ENCODE measurements around the gene SIAH2.

SIAH2 gene

GRCh38 chr3:150734795-150735119 lies 28.2 kb downstream of the SIAH2 start:
- TF ChIP-seq CTCF (IDR thresholded peaks at IDR 0.05), result no peak
- DNase-seq, result no peak
- H3K36me3 Mint-ChIP-seq (ENCODE audit: low read depth), result no peaks in the 10 kb centered on the region
- H3K9me3 Mint-ChIP-seq, result no peaks in the 10 kb centered on the region
- H3K27ac Mint-ChIP-seq, result no peak overlapping the region
- no peak overlapping the region for H3K4me3 Mint-ChIP-seq
- peaks cover 3% of the 10 kb centered on the region for H3K27me3 Mint-ChIP-seq (ENCODE audit: low read depth, poor library complexity)
- H3K4me1 Mint-ChIP-seq, result peaks cover 10% of the 10 kb centered on the region

GRCh38 chr3:150733936-150734794 lies 28.8 kb downstream of the SIAH2 start:
- Mint-ChIP-seq H3K4me1 (peaks cover 10% of the 10 kb centered on the region), H3K27me3 (ENCODE audit: low read depth, poor library complexity) (peaks cover 3% of the 10 kb centered on the region), H3K36me3 (ENCODE audit: low read depth) (no peaks in the 10 kb centered on the region), H3K27ac (peak overlapping the region; percentile 7), H3K4me3 (no peak overlapping the region), H3K9me3 (no peaks in the 10 kb centered on the region)
- no peak for DNase-seq
- no peak for TF ChIP-seq CTCF (IDR thresholded peaks at IDR 0.05)

GRCh38 chr3:150733373-150733935 lies 29.5 kb downstream of the SIAH2 start:
- H3K4me1 Mint-ChIP-seq, result peaks cover 10% of the 10 kb centered on the region
- no peak for TF ChIP-seq CTCF (IDR thresholded peaks at IDR 0.05)
- H3K4me3 Mint-ChIP-seq, result no peak overlapping the region
- DNase-seq, result no peak
- H3K27ac Mint-ChIP-seq, result peak overlapping the region; percentile 7
- H3K9me3 Mint-ChIP-seq, result no peaks in the 10 kb centered on the region
- H3K36me3 Mint-ChIP-seq (ENCODE audit: low read depth), result no peaks in the 10 kb centered on the region
- H3K27me3 Mint-ChIP-seq (ENCODE audit: low read depth, poor library complexity), result peaks cover 3% of the 10 kb centered on the region

- Mint-ChIP-seq H3K27ac (no peak overlapping the region), H3K4me3 (no peak overlapping the region), H3K36me3 (ENCODE audit: low read depth) (no peaks in the 10 kb centered on the region), H3K9me3 (no peaks in the 10 kb centered on the region), H3K4me1 (peaks cover 10% of the 10 kb centered on the region), H3K27me3 (ENCODE audit: low read depth, poor library complexity) (peaks cover 3% of the 10 kb centered on the region)
- TF ChIP-seq CTCF (IDR thresholded peaks at IDR 0.05), result no peak
- no peak for DNase-seq
Measured at GRCh38 chr3:150729682-150730360, 33.1 kb downstream of the SIAH2 start.

GRCh38 chr3:150727653-150728502 lies 35.1 kb downstream of the SIAH2 start:
- Mint-ChIP-seq H3K9me3 (no peaks in the 10 kb centered on the region), H3K36me3 (ENCODE audit: low read depth) (no peaks in the 10 kb centered on the region), H3K4me1 (no peaks in the 10 kb centered on the region), H3K27ac (no peak overlapping the region), H3K27me3 (ENCODE audit: low read depth, poor library complexity) (peaks cover 8% of the 10 kb centered on the region), H3K4me3 (no peak overlapping the region)
- no peak for TF ChIP-seq CTCF (IDR thresholded peaks at IDR 0.05)
- no peak for DNase-seq

All from nephron progenitor cell (in vitro differentiated cells).